HUES64 (cell line): Measurements from ENCODE around the gene RNF167.
A peak's percentile ranks its signal among the peaks of the same experiment; 100 is the strongest.

Experiments
- H3K27ac ChIP-seq: 2 replicates; pipeline ENCODE4 v1.7.0; 2013; ENCODE audit warnings: low read depth, low read length, inconsistent platforms
- H3K27me3 ChIP-seq: 2 replicates; pipeline ENCODE4 v1.6.1; 2013; ENCODE audit warnings: mild to moderate bottlenecking, low read length; ENCODE audit not compliant: insufficient read depth
- H3K36me3 ChIP-seq: 2 replicates; pipeline ENCODE4 v1.6.1; 2013; ENCODE audit warnings: mild to moderate bottlenecking, low read length; ENCODE audit not compliant: insufficient read depth
- H3K4me1 ChIP-seq: 2 replicates; pipeline ENCODE4 v1.6.1; 2013; ENCODE audit warnings: mild to moderate bottlenecking, low read length, moderate library complexity; ENCODE audit not compliant: insufficient read depth
- H3K4me3 ChIP-seq: 2 replicates; pipeline ENCODE4 v1.5.1; 2013; ENCODE audit warnings: mild to moderate bottlenecking, low read length, moderate library complexity
- H3K9ac ChIP-seq: 2 replicates; pipeline ENCODE4 v1.6.1; 2013; ENCODE audit warnings: mild to moderate bottlenecking, low read depth, low read length
- H3K9me3 ChIP-seq: 2 replicates; pipeline ENCODE4 v1.6.1; 2013; ENCODE audit warnings: low read depth, low read length; ENCODE audit not compliant: insufficient read depth
- WGBS: fragments of 150-250, 120-280 bp; methylation state at CpG from one replicate; pipeline ENCODE4 v1.1.7; 2013; ENCODE audit warnings: missing lambda C conversion rate; 5-methylcytosine and 5-hydroxymethylcytosine counted together

RNF167 gene

GRCh38 chr17:4948931-4949320, 8.9 kb downstream of the RNF167 start:
- peaks cover 32% of the 10 kb centered on the region for H3K4me1 ChIP-seq

GRCh38 chr17:4949321-4950074, 9.4 kb downstream of the RNF167 start:
- Histone ChIP-seq H3K36me3 (peaks cover 30% of the 10 kb centered on the region), H3K27me3 (no peaks in the 10 kb centered on the region), H3K4me3 (peak overlapping the region; percentile 99), H3K9me3 (no peaks in the 10 kb centered on the region), H3K9ac (peak overlapping the region; percentile 99), H3K27ac (peak overlapping the region; percentile 100), H3K4me1 (peaks cover 32% of the 10 kb centered on the region)
- WGBS = under 1% methylated on average over 73 of the region's 75 CpGs

More at GRCh38 chr17:4948931-4949320, 8.9 kb downstream of the RNF167 start:
- H3K36me3 ChIP-seq = peaks cover 35% of the 10 kb centered on the region
- H3K9me3 ChIP-seq = no peaks in the 10 kb centered on the region
- H3K27ac ChIP-seq = peak overlapping the region; percentile 100
- H3K9ac ChIP-seq = peak overlapping the region; percentile 99
- WGBS = under 1% methylated on average over 40 of the region's 40 CpGs
- H3K27me3 ChIP-seq = no peaks in the 10 kb centered on the region
- H3K4me3 ChIP-seq = peak overlapping the region; percentile 99

- Histone ChIP-seq H3K4me3 (peak overlapping the region; percentile 76), H3K9ac (peak overlapping the region; percentile 90), H3K27ac (peak overlapping the region; percentile 100), H3K36me3 (peaks cover 23% of the 10 kb centered on the region), H3K4me1 (peaks cover 27% of the 10 kb centered on the region), H3K9me3 (no peaks in the 10 kb centered on the region), H3K27me3 (no peaks in the 10 kb centered on the region)
- WGBS = under 1% methylated on average over 52 of the region's 52 CpGs
Observed at GRCh38 chr17:4950075-4950745, 10.1 kb downstream of the RNF167 start.

- WGBS = 31% methylated on average over 7 of the region's 7 CpGs
- H3K27me3 ChIP-seq = no peaks in the 10 kb centered on the region
- peak within 1 kb of the TSS; percentile 90 for H3K9ac ChIP-seq
- H3K9me3 ChIP-seq = no peaks in the 10 kb centered on the region
- H3K4me1 ChIP-seq = peaks cover 22% of the 10 kb centered on the region
- peak within 1 kb of the TSS; percentile 100 for H3K27ac ChIP-seq
- peak within 1 kb of the TSS; percentile 76 for H3K4me3 ChIP-seq
- peaks cover 17% of the 10 kb centered on the region for H3K36me3 ChIP-seq
Observed at GRCh38 chr17:4950746-4951204, 10.7 kb downstream of the RNF167 start, which contains the start of gene ENO3. Gene ENO3, plus strand, starts transcription at chr17:4951119. Its CDS starts 711 bp downstream, at chr17:4951830.

- Histone ChIP-seq H3K27ac (no peak overlapping the region), H3K36me3 (peaks cover 10% of the 10 kb centered on the region), H3K9ac (no peak overlapping the region; the same call in 1 of the 2 replicates), H3K9me3 (no peaks in the 10 kb centered on the region), H3K27me3 (no peaks in the 10 kb centered on the region), H3K4me3 (peak overlapping the region; percentile 76), H3K4me1 (peaks cover 16% of the 10 kb centered on the region)
- WGBS = 63% methylated on average over 3 of the region's 3 CpGs
Observed at GRCh38 chr17:4951486-4951885, 11.4 kb downstream of the RNF167 start.

- Histone ChIP-seq H3K9ac (no peak overlapping the region), H3K4me1 (peaks cover 13% of the 10 kb centered on the region), H3K36me3 (no peaks in the 10 kb centered on the region), H3K4me3 (no peak overlapping the region), H3K9me3 (no peaks in the 10 kb centered on the region), H3K27me3 (no peaks in the 10 kb centered on the region), H3K27ac (no peak overlapping the region)
- WGBS = 90% methylated on average over 14 of the region's 14 CpGs
Observed at GRCh38 chr17:4953451-4953961, 13.4 kb downstream of the RNF167 start.

- Histone ChIP-seq H3K4me3 (no peak overlapping the region), H3K9me3 (no peaks in the 10 kb centered on the region), H3K4me1 (peaks cover 13% of the 10 kb centered on the region), H3K36me3 (peaks cover 12% of the 10 kb centered on the region), H3K27me3 (no peaks in the 10 kb centered on the region), H3K9ac (no peak overlapping the region), H3K27ac (no peak overlapping the region)
- 96% methylated on average over 8 of the region's 8 CpGs for WGBS
Observed at GRCh38 chr17:4955091-4955490, 15.0 kb downstream of the RNF167 start.

- no peaks in the 10 kb centered on the region for H3K9me3 ChIP-seq
- 81% methylated on average over 10 of the region's 10 CpGs for WGBS
- H3K9ac ChIP-seq = no peak overlapping the region
- no peak overlapping the region for H3K27ac ChIP-seq
- H3K36me3 ChIP-seq = peaks cover 20% of the 10 kb centered on the region
- peaks cover 12% of the 10 kb centered on the region for H3K4me1 ChIP-seq
- H3K27me3 ChIP-seq = no peaks in the 10 kb centered on the region
- H3K4me3 ChIP-seq = no peak overlapping the region
Observed at GRCh38 chr17:4956493-4957061, 16.5 kb downstream of the RNF167 start.

- WGBS = 97% methylated on average over 3 of the region's 3 CpGs
- Histone ChIP-seq H3K27me3 (no peaks in the 10 kb centered on the region), H3K36me3 (peaks cover 20% of the 10 kb centered on the region), H3K9ac (no peak overlapping the region), H3K27ac (no peak overlapping the region), H3K4me1 (peaks cover 8% of the 10 kb centered on the region; the same call in 1 of the 2 replicates), H3K4me3 (no peak overlapping the region), H3K9me3 (no peaks in the 10 kb centered on the region)
Observed at GRCh38 chr17:4958102-4958501, 18.0 kb downstream of the RNF167 start.

GRCh38 chr17:4959261-4959965, 19.3 kb downstream of the RNF167 start:
- no peaks in the 10 kb centered on the region for H3K9me3 ChIP-seq
- H3K4me3 ChIP-seq = no peak overlapping the region
- peaks cover 8% of the 10 kb centered on the region; the same call in 1 of the 2 replicates for H3K4me1 ChIP-seq
- H3K36me3 ChIP-seq = peaks cover 20% of the 10 kb centered on the region
- 94% methylated on average over 18 of the region's 18 CpGs for WGBS
- no peak overlapping the region for H3K9ac ChIP-seq
- H3K27ac ChIP-seq = no peak overlapping the region
- H3K27me3 ChIP-seq = no peaks in the 10 kb centered on the region
